Astrocyte of the spinal cord (primary cell): ENCODE results near the gene CARHSP1.

ENCODE experiments used
- DNase-seq: peaks from one replicate; pipeline ENCODE4 v3.0.0; 2011; ENCODE audit warnings: low read depth, low spot score
- H3K4me3 ChIP-seq: 2 replicates; pipeline ENCODE4 v1.5.1; 2011; ENCODE audit warnings: low read depth, mild to moderate bottlenecking, low read length, moderate library complexity
- CTCF ChIP-seq: IDR thresholded peaks from 2 replicates; pipeline ENCODE4 v1.5.1; 2012; ENCODE audit warnings: low read depth, mild to moderate bottlenecking, low read length, inconsistent platforms
- in situ Hi-C: cut with HindIII; loops from 2 replicates; pipeline ENCODE4 v1.10.0; 2017; ENCODE audit warnings: low sequenced_read_pairs

CARHSP1 gene

GRCh38 chr16:8901320-8901861 lies 32.6 kb upstream of the CARHSP1 start:
- in situ Hi-C loops: no loop called here
- no peak for TF ChIP-seq CTCF
- H3K4me3 ChIP-seq: no peak overlapping the region
- no peak for DNase-seq

DNA sequence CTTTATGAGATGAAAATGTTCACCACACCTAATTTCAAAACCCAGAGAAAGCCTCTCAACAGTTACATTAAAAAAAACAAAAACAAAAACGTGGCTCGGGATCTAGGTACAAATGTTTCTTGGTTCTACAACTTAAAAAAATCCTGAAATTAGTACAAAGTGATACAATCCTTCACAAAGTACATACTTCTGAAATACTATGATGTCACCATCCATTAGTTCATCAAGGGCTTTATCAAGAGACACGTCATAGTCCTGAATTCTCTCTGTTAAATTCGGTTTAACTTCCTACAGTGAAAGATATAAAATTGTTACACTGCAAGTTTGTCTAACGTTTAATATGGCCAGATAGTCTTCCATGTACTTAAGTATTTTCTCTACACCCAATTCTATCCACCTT lies 31.5 kb upstream of the CARHSP1 start:
- in situ Hi-C loops: no loop called here
- no peak for TF ChIP-seq CTCF
- no peak overlapping the region for H3K4me3 ChIP-seq
- DNase-seq: no peak

GRCh38 chr16:8899709-8900317 lies 31.0 kb upstream of the CARHSP1 start:
- DNase-seq: no peak
- in situ Hi-C loops: no loop called here
- no peak for TF ChIP-seq CTCF
- H3K4me3 ChIP-seq: no peak overlapping the region

GRCh38 chr16:8898660-8899318 lies 30.0 kb upstream of the CARHSP1 start:
- no peak overlapping the region for H3K4me3 ChIP-seq
- TF ChIP-seq CTCF: no peak
- no peak for DNase-seq
- in situ Hi-C loops: no loop called here

- DNase-seq: no peak
- in situ Hi-C loops: no loop called here
- H3K4me3 ChIP-seq: no peak overlapping the region
- no peak for TF ChIP-seq CTCF
Measured at GRCh38 chr16:8894736-8895334, 26.0 kb upstream of the CARHSP1 start.

- no peak for TF ChIP-seq CTCF
- in situ Hi-C loops: no loop called here
- no peak overlapping the region for H3K4me3 ChIP-seq
- DNase-seq: no peak
Measured at GRCh38 chr16:8893976-8894690, 25.3 kb upstream of the CARHSP1 start.
